Fibroblast of the aortic adventitia (primary cell): ENCODE data around the gene QSOX1. TPM values are rescaled to one million over a fixed set of nuclear protein-coding genes. Genes with fewer than 3 reads are reported as not detected.

Source experiments
- DNase-seq: peaks from one replicate; pipeline ENCODE4 v3.0.0-alpha.2; 2010; ENCODE audit warnings: low read depth
- H3K4me3 ChIP-seq: 2 replicates; pipeline ENCODE4 v1.5.1; 2011; ENCODE audit warnings: low read depth, mild to moderate bottlenecking, control low read depth, low read length, moderate library complexity
- total RNA-seq: library from RNA; depleted of rRNA; stranded (reverse); fragments of >200 nt; gene quantifications from 2 replicates; pipeline ENCODE4 v1.2.3, GENCODE V29; 2012; ENCODE audit warnings: low replicate concordance
- TF ChIP-seq, protein P1 (sequence below): IDR thresholded peaks from 2 replicates; pipeline ENCODE4 v1.5.1; 2011; ENCODE audit warnings: mild to moderate bottlenecking, low read length, control low read depth, inconsistent platforms; ENCODE audit not compliant: insufficient read depth

The QSOX1 gene
- total RNA-seq, 1 donor, result 261 TPM

DNA sequence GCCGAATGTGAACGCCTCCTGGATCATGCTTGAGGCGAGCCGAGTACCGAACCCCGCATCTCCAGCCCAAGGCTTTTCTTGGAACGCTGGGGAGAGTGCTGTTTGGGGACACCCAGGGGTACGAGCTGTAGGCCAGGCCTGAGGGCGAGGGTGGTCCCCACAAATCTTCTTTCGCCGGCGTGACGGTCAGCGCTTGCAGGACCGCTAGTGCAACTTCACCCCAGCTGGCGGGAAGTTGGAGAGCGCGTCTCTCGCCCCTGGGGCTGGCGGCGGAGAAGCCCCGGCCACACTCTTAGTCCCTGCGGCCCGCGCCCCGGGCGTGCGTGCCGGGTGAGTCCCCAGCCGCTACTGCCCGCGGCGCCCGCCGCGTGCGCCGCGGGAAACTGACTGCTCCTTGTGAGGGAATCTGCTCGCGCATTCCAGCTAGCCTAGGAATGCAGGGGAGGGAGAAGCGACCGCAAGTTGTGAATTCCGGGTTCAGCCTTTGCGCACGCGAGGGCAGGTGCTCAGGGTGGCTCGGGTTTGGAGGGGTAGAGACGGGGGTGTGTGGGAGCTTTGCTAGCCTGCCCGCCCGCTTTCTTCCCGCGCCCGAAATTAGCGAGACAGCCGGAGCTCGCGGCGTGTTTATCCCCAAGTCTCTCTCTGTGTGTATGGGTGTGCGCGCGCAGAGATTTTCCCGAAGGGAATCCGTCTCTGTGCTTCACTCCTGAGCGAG, 76.3 kb downstream of the QSOX1 start:
- TF ChIP-seq, protein P1, sequence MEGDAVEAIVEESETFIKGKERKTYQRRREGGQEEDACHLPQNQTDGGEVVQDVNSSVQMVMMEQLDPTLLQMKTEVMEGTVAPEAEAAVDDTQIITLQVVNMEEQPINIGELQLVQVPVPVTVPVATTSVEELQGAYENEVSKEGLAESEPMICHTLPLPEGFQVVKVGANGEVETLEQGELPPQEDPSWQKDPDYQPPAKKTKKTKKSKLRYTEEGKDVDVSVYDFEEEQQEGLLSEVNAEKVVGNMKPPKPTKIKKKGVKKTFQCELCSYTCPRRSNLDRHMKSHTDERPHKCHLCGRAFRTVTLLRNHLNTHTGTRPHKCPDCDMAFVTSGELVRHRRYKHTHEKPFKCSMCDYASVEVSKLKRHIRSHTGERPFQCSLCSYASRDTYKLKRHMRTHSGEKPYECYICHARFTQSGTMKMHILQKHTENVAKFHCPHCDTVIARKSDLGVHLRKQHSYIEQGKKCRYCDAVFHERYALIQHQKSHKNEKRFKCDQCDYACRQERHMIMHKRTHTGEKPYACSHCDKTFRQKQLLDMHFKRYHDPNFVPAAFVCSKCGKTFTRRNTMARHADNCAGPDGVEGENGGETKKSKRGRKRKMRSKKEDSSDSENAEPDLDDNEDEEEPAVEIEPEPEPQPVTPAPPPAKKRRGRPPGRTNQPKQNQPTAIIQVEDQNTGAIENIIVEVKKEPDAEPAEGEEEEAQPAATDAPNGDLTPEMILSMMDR, result no peak
- peak; percentile 52 for DNase-seq
- peak overlapping the region; percentile 62 for H3K4me3 ChIP-seq

DNA sequence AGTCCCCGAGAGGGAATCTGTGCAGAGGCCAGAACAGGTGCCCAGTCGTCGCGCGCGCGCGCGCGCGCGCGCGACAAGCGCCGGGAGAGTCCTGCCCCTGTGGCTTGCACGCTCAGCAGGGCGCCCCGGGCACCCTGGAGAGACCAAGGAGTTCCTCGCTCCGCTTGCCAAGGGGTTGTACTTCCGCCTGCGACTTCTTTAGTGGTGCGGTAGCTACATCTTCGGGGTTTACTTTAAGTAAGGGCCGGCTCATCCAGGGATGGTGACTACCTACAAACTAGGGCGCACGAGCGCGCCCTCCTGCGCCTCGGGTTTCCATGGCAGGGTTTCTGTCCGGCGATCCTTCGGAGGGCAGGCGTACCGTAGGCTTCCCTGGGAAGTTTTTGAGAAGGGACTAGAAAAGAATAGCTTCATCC, 76.8 kb downstream of the QSOX1 start:
- TF ChIP-seq, protein P1, result no peak
- DNase-seq, result peak; percentile 32
- H3K4me3 ChIP-seq, result peak overlapping the region; percentile 62

DNA sequence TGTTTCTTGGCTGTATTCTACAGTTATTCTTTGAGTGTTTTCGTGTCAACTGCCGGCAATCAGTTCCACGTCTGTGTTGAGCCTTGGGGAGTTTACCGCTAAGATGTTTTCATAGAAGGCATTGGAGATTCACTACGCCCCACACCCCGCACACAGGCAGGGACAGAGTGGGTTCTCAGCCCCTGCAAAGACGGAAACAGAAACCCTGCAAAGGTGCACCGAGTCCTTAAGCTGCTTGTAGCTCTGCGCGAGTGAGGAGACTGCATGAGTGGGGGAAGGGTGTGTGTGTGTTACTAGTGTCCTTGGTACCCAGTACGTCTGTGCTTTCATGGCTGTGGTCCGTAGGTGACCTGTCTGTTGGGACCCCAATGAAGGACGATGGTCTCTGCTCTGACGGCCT, 77.3 kb downstream of the QSOX1 start:
- DNase-seq, result no peak
- TF ChIP-seq, protein P1, result no peak
- no peak overlapping the region for H3K4me3 ChIP-seq

DNA sequence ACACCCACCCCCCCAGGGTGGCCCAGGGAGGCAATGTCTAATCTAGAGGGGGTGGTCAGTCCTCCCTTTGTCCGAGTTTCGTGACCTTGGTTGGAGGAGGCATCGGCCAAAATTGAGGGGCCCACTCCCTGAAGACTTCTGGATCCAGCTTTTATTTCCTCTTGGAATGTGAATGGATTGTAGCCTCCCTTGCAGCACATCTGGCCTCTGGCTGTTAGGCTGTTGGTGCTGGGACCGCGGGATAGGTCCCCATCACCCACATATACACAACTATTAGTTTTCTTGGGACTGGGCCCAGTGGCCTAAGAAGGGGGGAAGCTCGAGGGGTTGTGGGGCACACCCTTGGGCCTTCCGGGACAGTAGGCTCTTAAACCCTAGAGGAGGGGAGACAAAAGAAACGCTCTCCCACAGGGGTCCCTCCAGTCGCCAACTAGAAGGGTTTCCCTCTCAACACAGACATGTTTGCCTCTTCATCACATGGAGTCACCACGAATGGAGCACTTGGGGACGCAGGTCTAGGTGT, 77.9 kb downstream of the QSOX1 start:
- no peak overlapping the region for H3K4me3 ChIP-seq
- TF ChIP-seq, protein P1, result no peak
- no peak for DNase-seq

DNA sequence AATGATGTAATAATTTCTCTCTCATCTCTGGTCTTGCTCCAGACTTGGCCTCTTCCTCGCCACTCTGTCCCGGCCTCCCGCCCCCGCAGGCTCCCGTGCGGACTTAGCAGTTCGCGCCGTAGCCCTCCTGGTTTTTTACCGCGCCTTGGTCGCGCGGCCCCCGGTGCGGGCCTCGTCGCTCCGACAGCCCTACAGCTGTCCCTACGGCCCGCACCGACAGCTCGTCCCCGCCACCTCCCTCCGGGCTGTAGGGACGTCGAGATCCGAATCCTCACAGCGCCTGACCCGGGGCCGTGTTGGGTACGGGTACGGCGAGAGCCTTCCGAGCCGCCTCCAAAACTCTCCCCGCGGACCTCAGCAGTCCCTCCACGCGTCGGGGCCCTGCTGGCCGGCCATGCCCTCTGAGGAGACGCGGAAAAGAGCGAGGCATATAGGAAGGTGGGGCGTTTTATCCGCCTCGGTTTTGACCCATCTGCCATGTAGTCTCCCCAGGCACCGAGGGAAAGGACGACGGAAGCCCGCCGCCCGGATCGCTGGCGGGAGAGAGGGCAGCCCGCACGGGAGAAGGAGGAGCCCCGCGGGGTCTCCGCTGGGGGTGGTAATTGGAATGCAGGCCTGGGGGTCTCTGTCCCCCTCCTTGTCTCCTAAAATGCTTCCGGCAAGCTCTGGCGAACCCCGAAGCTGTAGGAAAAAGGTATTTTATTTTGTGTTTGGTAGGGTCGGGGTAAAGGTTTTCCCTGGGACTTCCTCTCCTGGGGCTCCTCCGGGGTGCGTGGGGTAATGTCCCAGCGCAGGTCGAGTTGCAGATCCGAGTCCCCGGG, 78.7 kb downstream of the QSOX1 start:
- TF ChIP-seq, protein P1, result no peak
- no peak for DNase-seq
- H3K4me3 ChIP-seq, result no peak overlapping the region

DNA sequence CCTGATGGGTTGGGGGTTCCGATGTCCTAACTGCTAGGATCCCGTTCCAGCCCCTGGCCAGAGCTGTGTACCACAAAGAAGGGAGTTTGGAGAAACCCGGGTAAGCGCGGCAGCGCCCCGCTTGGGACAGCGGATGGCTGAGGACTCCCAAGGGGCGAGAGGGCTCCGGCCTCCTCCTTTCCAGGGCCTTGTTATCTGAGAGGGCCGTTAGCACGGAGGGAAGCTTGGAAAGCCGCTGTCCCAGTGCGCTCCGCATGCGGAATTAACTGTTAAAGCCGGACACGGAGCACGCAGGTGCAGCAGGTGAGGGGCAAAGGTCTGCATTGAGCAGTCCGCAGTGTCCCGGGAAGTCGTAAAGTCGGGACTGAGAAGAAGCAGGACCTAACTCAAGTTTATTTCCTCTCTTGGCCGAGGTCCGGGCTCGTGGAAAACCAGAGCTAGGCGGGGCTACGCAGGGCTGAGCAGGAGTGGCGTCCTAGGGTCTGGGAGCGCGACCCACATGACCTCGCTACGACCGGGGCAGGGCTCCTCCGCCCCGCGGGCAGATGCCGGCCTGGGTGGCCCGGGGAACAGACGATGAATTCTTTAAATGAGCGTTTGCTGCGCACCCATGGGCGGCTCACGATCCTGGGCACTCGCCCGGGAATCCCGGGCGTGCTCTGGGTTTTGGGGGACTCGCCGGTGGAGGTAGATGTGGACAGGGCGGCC, 79.9 kb downstream of the QSOX1 start:
- H3K4me3 ChIP-seq, result no peak overlapping the region
- TF ChIP-seq, protein P1, result no peak
- DNase-seq, result no peak
